ENCODE data around the gene MAPKAP1.

DNA sequence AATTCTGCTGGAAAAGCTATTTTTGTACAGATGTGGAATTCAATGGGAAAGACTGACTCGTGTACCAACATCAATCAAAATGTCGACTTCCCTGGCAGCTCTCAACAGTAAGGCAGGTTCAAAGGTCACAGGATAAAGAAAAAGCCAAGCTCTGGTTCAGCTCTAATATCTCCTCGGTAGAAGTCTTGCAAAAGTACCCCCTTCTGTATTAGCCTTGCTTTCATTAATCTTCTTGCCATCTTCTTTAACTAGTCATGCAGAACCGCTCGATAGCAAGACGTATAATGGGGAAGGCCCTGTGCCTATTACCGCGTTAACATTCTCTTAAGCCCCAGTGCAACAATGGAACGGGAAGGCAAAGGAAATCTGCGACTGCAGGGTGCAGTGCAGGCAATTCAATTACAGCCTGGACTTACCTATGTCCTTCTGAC is 244.1 kb downstream of the MAPKAP1 start:
- TF ChIP-seq CTCF (IDR thresholded peaks at IDR 0.05) (no peak), POLR2A (IDR thresholded peaks at IDR 0.05) (no peak)

Measured in Peyer's patch (tissue), 4 donors.